Activated T-cell treated with anti-CD3 and anti-CD28 coated beads, Interleukin-2, amount 50 U/mL, for 1 hour (primary cell): ENCODE results near the gene KLHL20.
"Not testable (repeated sequence)": the region's sequence is repeated elsewhere in the genome, so short reads cannot be mapped to it uniquely, and the experiment has no call there.

Source experiments
- DNase-seq: peaks from one replicate; pipeline ENCODE4 v3.0.0-alpha.2; 2020

Gene KLHL20, protein sequence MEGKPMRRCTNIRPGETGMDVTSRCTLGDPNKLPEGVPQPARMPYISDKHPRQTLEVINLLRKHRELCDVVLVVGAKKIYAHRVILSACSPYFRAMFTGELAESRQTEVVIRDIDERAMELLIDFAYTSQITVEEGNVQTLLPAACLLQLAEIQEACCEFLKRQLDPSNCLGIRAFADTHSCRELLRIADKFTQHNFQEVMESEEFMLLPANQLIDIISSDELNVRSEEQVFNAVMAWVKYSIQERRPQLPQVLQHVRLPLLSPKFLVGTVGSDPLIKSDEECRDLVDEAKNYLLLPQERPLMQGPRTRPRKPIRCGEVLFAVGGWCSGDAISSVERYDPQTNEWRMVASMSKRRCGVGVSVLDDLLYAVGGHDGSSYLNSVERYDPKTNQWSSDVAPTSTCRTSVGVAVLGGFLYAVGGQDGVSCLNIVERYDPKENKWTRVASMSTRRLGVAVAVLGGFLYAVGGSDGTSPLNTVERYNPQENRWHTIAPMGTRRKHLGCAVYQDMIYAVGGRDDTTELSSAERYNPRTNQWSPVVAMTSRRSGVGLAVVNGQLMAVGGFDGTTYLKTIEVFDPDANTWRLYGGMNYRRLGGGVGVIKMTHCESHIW

DNA sequence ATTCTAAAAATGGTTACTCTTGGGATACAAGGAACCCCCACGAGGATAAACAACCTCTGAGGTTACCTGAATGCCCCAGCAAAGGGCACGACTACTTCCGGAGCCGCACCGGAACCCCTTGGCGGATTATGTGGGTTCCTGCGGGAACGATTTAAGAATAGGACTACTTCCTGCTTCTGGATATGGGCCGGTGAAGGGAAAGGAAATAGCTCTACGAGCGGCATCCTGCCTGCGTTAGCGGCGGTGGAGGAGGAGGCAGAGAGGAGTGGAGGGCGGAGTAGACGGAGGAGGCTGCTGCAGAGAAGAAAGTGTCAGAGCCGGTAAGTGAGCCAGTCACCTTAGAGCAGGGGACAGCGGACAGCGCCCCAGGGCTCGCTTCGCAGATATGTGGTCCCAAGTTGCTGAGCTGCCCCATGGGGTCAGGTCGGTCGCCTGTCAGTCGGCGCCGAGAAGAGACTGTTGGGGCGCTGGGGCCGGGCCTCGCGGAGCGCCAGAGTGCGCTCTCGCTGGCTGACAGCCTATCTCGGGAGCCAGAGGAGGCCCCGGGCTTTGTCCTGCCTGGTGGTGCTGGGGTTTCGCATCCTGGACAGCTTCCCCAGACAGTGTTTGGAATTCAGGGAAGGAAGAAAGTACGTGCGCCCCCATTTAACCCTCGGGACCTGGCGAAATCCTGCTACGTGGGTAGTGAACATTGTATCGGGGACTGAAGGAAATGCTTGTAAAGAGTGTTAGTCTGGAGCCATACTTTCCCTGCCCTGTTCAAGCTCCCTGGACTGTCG lies at the start of gene KLHL20:
KLHL20 (plus strand) TSS at position 223 of the 779 bp plus-strand sequence. CDS start 1,063 bp downstream, outside the sequence.
- peak; percentile 84 for DNase-seq

DNA sequence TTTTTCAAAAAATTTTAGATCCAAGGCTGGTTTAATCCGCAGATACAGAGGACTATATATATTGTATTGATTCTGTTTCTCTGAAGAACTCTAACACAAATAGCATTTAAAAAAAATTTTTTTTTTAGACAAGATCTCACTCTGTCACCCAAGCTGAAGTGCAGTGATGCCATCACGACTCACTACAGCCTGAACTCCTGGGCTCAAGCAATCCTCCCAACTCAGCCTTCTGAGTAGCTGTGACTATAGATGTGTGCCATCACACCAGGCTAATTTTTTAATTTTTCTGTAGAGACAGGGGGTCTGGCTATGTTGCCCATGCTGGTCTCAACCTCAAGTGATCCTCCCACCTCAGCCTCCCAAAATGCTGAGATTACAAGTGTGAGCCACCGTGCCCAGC lies 48.1 kb upstream of the KLHL20 start:
- DNase-seq = no peak

DNA sequence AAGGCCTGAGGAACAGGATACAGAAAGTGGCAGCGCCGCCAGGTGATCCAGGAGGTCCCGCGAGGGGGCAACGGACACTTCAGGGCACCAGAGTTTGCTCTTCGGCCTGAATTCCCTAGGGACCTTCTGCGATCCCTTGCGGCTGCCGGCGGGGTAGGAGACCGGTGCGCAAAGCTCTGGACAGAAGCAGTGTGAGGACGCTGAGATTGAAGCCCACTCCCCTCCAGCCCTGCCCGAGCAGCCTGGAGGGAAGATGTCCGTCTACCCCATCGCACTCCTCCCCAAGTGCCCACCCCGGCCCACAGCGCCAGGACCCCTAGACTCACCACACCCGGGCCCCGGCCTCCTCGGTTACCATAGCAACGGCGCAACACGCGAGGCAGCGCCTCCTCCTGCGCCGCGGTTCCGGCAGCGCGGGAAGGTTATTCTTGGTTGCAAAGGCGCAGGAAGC lies 45.3 kb upstream of the KLHL20 start, which contains the start of gene ANKRD45:
ANKRD45 (minus strand) TSS at position 361 of the 451 bp plus-strand sequence. CDS start 10,433 bp downstream, outside the sequence.
- DNase-seq = peak; percentile 19

DNA sequence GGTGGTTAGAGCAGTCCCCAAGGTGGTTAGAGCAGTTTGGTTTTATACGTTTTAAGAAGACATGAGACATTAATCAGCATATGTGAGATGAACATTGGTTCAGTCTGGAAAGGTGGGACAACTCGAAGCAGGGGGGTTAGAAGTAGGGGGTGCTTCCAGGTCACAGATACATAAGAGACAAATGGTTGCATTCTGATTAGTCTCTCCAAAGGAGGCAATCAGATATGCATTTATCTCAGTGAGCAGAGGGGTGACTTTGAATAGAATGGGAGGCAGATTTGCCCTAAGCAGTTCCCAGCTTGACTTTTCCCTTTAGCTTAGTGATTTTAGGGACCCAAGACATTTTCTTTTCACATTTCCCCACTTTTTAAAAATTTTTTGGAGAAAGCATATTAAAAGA lies 40.3 kb upstream of the KLHL20 start:
- DNase-seq = not testable (repeated sequence)

DNA sequence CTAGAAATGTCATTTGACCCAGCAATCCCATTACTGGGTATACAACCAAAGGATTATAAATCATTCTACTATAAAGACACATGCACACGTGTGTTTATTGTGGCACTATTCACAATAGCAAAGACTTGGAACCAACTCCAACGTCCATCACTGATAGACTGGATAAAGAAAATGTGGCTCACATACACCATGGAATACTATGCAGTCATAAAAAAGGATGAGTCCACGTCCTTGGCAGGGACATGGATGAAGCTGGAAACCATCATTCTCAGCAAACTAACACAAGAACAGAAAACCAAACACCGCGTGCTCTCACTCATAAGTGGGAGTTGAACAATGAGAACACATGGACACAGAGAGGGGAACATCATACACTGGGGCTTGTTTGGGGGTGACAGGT lies 34.6 kb upstream of the KLHL20 start:
- not testable (repeated sequence) for DNase-seq

DNA sequence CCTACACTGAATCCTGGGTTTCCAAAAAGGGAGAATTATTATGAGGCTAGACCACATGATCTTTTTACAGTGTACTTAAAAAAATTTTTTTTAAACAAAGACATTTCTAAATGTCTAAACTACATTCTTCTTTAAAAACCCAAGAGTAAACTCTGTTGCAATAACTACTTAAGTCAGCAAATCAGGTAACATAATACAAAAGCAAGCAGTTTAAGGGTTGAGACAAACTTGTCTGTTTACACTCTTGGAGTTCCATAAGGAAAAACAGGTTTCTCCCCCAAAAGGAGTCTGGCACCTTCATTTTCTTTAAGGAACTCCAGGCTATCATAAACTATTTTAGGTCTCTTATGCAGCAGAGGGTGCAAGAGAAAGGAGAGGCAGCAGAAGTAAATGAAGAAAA lies 32.6 kb upstream of the KLHL20 start:
- DNase-seq = no peak

DNA sequence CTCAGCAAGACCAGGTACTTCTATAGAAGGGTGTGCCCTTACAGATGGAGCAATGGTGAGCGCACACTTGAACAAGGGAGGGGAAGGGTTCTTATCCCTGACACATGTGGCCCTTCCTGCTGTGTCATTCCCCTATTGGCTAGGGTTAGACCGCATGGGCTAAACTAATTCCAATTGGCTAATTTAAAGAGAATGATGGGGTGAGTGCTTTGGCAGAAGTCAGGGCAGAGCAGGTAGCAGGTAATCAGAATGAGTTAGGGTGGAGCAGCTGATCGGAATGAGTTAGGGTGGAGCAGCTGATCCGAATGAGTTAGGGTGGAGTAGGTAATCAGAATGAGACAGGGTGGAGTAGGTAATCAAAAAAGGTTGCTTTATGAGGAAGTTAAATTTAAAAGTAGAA lies 30.9 kb upstream of the KLHL20 start:
- DNase-seq = not testable (repeated sequence)

DNA sequence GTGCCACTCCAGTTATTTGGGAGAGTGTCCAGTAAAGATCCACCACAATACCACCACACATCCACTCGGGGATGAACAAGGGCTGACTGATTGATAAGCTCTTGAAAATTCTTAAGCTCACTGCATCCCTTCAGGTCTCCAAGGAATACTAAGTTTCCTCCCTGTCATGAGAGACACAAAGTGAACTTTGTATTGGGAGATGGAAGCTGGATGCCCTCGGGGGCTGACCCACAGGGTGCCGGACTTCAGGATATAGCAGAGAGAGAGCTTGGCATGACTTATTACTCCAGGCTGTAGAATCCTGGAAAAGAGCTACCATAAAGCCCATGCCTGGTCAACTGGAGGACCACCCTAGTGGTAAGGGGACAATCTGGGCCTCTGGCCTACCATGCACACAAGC lies 29.7 kb upstream of the KLHL20 start:
- not testable (repeated sequence) for DNase-seq

DNA sequence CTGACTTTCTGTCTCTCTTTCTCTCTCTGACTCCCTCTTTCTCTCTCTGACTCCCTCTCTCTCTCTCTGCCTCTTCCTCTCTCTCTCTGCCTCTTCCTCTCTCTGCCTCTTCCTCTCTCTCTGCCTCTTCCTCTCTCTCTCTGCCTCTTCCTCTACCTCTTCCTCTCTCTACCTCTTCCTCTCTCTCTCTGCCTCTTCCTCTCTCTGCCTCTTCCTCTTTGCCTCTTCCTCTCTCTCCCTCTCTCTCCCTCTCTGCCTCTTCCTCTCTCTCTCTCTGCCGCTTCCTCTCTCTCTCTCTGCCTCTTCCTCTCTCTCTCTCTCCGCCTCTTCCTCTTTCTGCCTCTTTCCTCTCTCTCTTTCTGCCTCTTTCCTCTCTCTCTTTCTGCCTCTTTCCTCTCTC lies 26.5 kb upstream of the KLHL20 start:
- no peak for DNase-seq

DNA sequence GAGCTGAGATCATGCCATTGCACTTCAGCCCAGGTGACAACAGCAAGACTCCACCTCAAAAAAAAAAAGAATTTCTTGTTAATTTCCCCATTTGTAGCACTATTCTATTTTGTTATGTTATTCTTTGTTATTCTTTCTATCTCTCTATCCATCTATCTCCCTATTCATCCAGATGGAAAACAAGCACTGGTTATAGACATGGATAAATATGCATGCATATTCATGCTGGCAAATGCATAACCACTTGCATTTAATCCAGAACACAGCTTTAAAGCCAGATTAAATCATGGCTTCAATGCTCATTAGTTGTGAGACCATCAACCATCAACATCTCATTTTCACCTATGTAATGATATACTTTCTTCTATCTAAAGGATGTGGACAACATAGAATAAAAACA lies 21.5 kb upstream of the KLHL20 start:
- no peak for DNase-seq

DNA sequence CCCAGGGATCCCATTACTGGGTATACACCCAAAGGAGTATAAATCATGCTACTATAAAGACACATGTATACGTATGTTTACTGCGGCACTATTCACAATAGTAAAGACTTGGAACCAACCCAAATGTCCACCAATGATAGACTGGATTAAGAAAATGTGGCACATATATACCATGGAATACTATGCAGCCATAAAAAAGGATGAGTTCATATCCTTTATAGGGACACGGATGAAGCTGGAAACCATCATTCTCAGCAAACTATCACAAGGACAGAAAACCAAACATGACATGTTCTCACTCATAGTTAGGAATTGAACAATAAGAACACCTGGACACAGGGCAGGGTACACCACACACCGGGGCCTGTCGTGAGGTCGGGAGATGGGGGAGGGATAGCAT lies 13.5 kb upstream of the KLHL20 start:
- DNase-seq = not testable (repeated sequence)

DNA sequence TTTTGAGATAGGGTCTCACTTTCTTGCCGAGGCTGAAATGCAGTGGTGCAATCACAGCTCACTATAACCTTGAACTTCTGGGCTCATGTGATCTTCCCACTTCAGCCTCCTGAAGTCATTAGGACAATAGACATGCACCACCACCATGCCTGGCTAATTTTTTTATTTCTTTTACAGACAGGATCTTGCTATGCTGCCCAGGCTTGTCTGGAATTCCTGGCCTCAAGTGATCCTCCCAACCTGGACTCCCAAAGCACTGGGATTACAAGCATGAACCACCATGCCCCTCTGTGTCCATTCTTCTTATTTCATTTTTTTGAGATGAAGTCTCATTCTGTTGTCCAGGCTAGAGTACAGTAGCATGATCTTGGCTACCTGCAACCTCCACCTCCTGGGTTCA lies 12.0 kb upstream of the KLHL20 start:
- no peak for DNase-seq

DNA sequence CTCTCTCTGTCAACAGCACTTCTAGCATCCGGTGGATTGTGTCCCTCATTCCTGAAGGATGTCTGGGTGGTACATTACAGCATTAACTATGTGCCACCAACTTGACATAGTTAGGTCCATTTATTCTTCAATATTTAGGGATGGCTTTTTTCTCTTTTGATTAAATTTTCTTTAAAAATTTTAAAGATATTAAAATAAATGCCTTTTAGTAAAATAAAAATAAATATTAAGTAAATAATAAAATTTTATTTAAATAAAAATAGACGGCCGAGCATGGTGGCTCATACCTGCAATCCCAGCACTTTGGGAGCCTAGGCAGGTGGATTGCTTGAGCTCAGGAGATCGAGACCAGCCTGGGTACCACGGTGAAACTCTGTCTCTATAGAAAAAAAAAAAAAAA lies 9.7 kb upstream of the KLHL20 start:
- DNase-seq = no peak

DNA sequence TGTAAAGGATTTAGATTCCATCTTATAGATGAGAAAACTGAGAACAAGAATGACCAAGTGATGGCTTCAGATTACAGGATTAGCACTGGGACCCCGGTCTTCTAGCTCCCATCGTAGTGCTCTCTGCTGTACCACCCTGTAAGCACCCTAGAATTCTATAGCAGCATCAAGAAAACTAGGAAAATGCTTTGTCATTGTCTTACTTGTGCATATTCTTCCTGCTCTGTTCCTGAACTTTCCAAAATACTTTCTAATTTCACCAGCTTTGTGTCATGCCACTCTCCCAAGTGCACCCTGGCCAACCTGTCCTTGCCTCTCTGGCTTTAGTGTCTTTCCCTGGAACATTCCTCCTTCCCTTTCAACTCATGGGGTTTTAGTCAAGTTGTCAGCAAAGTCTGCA lies 6.0 kb upstream of the KLHL20 start:
- no peak for DNase-seq

DNA sequence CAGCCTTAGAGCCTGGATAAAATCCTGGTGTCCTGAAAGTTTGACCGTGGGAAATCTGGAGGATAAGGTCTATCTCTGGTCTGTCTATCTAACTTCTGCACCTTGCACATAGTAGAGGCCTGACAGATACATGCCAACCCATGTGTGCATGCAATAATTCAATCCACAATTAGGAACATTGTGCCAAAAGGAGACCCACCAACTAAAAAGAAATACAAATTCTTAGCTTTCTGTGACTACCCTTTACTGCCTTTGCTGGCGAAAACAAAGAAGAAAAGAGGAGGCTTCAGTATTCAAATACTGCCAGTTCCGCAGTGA lies 381 bp upstream of the KLHL20 start:
- DNase-seq = no peak

DNA sequence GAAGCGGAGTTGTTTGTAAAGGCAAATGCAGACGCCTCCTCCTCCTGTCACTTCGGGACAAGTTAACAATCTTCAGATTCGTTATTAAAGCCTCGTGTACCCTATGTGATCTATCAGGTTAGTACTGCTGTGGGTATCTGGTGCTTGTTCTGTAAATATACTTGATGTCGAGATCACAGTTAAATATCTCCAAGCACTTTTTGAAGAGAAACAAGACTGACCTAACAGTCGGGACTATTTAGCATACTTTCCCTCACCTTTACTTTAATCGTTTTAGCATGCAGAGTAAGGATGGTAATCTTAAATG lies 710 bp downstream of the KLHL20 start:
- no peak for DNase-seq

DNA sequence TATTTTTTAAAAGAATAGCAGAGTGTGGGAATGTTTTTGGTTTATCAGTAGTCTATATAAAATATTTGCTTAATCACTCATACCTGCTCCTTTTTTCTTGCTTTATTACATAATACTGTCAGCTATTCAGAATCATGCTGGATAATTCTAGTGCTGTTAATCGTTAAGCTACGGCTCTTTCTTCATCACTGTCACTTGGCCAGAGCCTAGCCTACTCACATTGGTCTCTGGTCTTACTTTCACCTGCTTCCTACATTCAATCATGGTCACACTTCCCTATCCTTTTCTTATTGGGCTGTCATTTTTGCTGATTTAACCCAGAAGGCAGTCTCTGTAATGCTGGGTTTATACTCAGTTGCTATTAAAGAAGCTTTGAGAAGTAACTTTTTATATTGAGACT lies 2.5 kb downstream of the KLHL20 start:
- DNase-seq = no peak

DNA sequence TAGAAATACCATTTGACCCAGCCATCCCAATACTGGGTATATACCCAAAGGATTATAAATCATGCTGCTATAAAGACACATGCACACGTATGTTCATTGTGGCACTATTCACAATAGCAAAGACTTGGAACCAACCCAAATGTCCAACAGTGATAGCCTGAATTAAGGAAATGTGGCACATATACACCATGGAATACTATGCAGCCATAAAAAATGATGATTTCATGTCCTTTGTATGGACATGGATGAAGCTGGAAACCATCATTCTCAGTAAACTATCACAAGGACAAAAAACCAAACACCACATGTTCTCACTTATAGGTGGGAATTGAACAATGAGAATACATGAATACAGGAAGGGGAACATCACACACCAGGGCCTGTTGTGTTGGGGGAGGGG lies 16.6 kb downstream of the KLHL20 start:
- not testable (repeated sequence) for DNase-seq

DNA sequence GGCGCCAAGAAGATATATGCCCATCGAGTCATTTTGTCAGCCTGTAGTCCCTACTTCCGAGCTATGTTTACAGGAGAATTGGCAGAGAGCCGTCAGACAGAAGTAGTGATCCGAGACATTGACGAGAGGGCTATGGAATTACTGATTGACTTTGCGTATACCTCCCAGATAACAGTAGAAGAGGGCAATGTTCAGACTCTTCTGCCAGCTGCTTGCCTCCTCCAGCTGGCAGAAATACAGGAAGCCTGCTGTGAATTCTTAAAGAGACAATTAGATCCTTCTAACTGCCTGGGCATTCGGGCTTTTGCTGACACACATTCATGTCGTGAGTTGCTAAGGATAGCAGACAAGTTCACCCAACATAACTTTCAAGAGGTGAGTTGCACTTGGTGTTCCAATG lies 19.1 kb downstream of the KLHL20 start:
- DNase-seq = no peak

DNA sequence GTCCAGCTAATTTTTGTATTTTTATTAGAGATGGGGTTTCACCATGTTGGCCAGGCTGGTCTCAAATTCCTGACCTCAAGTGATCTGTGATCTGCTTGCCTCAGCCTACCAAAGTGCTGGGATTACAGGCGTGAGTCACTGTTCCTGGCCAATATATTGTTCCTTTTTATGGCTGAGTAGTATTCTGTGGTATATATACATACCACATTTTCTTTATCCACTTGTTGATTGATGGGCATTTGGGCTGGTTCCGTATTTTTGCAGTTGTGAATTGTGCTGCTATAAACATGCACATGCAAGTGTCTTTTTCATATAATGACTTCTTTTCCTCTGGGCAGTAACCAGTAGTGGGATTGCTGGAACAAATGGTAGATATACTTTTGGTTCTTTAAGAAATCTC lies 21.3 kb downstream of the KLHL20 start:
- not testable (repeated sequence) for DNase-seq

DNA sequence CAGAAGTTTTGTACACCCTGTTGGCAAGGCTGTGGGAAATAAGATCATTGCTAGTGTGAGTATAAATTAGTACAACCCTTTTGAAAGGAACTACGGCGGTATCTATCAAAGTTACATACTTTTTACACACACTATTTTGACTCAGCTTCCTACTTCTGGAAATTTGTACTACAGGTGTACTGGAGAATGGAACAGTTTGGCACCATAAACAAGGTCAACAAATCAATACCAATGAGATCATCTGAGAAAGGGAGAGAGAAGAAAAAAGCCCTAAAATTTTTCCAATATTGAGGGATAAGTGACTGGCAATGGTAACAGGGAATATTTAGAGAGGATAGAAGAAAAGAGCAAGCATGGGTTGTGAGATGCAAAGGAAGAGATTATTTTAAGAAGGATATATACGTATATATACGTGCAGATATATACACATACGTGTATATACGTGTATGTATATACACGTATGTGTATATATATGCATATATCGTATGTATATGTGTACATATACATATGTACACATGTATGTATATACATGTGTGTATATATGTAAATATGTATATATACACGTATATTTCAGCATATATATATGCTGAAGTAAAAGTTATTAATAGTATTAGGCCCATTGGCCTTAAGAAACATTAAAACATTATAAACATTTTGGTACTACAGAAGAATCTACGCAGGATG lies 27.6 kb downstream of the KLHL20 start:
- no peak for DNase-seq

DNA sequence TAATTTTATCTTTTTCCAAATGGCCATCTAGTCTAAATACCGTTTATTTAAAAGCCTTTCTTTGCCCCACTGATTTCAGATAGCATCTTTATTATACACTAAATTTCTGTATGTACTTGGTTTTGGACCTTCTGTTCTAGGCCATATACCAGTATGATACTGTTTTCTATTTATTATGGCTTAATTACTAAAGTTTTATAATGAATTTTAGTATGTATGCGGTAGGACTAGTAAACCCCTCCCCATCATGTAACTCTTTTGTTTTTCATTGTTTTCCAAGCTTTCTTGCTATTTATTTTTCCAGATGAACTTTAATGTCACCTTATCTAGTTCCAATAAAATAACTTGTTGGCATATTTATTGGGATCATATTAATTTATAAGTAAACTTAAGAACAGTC lies 29.9 kb downstream of the KLHL20 start:
- no peak for DNase-seq

DNA sequence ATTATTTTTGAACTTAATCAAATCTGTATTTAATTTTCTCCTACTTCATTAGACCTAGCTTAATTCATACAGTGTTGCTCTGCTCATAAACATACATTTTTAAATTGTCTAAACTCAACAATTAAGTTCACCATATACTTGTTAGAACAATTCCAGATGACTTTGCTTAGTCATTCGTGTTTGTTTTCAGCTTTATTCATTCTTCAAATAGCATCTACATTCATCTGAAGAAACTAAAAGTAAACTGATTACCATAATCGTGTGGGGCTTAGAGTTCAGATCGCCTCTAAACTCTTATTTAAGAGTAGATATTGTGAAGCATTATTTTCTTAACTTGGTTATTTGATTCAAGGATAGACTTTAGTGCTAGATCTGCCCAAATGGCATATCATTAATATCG lies 34.4 kb downstream of the KLHL20 start:
- no peak for DNase-seq
